Nephron progenitor cell (in vitro differentiated cells): Measurements from ENCODE around the gene CEL.

Experiments
- DNase-seq: peaks from one replicate; pipeline ENCODE4 v3.0.0; 2021
- H3K27ac Mint-ChIP-seq: 2 replicates; pipeline ENCODE4 v1.8.0; 2021; ENCODE audit warnings: mild to moderate bottlenecking, moderate library complexity, mixed read lengths
- H3K27me3 Mint-ChIP-seq: 2 replicates; pipeline ENCODE4 v1.8.0; 2021; ENCODE audit warnings: mild to moderate bottlenecking, low read depth, mixed read lengths; ENCODE audit not compliant: poor library complexity
- H3K36me3 Mint-ChIP-seq: 2 replicates; pipeline ENCODE4 v1.8.0; 2021; ENCODE audit warnings: low read depth, mixed read lengths
- H3K4me1 Mint-ChIP-seq: 2 replicates; pipeline ENCODE4 v1.8.0; 2021; ENCODE audit warnings: mixed read lengths
- H3K4me3 Mint-ChIP-seq: 2 replicates; pipeline ENCODE4 v1.8.0; 2021; ENCODE audit warnings: mild to moderate bottlenecking, moderate library complexity, mixed read lengths
- H3K9me3 Mint-ChIP-seq: 2 replicates; pipeline ENCODE4 v1.8.0; 2021; ENCODE audit warnings: mild to moderate bottlenecking, moderate library complexity, mixed read lengths
- CTCF ChIP-seq: fragments of 200-600 bp; sonication (generic); IDR thresholded peaks from 2 replicates; pipeline ENCODE4 v1.5.0; 2021; ENCODE audit warnings: antibody characterized with exemption

CEL gene

DNA sequence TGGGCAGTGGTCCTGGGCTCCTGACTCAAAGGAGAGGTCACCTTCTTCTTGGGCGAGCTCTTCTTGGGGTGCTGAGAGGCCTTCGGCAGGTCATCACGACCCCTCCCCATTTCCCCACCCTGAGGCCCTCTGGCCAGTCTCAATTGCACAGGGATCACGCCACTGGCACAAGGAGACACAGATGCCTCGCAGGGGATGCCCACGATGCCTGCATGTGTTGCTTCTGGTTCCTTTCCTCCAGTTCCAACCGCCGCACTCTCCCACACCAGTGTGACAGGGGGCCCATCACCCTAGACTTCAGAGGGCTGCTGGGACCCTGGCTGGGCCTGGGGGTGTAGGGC is 1.3 kb downstream of the CEL start:
- no peak for DNase-seq
- H3K4me3 Mint-ChIP-seq, result no peak overlapping the region
- no peaks in the 10 kb centered on the region for H3K9me3 Mint-ChIP-seq
- peak overlapping the region; percentile 25 for H3K27ac Mint-ChIP-seq
- TF ChIP-seq CTCF, result no peak
- no peaks in the 10 kb centered on the region for H3K27me3 Mint-ChIP-seq
- peaks cover 9% of the 10 kb centered on the region for H3K36me3 Mint-ChIP-seq
- peaks cover 28% of the 10 kb centered on the region for H3K4me1 Mint-ChIP-seq

DNA sequence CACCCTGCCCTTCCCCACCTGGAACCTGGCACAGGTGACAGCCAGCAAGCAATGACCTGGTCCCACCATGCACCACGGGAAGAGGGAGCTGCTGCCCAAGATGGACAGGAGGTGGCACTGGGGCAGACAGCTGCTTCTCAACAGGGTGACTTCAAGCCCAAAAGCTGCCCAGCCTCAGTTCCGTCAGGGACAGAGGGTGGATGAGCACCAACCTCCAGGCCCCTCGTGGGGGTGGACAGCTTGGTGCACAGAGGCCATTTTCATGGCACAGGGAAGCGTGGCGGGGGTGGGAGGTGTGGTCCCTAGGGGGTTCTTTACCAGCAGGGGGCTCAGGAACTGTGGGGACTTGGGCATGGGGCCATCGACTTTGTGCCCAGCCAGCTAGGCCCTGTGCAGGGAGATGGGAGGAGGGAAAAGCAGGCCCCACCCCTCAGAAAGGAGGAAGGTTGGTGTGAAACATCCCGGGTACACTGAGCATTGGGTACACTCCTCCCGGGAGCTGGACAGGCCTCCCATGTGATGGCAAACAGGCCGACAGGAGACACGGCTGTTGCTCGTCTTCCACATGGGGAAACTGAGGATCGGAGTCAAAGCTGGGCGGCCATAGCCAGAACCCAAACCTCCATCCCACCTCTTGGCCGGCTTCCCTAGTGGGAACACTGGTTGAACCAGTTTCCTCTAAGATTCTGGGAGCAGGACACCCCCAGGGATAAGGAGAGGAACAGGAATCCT is 1.9 kb downstream of the CEL start:
- Mint-ChIP-seq H3K4me1 (peaks cover 27% of the 10 kb centered on the region), H3K36me3 (peaks cover 3% of the 10 kb centered on the region), H3K27me3 (no peaks in the 10 kb centered on the region), H3K4me3 (no peak overlapping the region), H3K27ac (no peak overlapping the region), H3K9me3 (no peaks in the 10 kb centered on the region)
- DNase-seq, result no peak
- no peak for TF ChIP-seq CTCF

DNA sequence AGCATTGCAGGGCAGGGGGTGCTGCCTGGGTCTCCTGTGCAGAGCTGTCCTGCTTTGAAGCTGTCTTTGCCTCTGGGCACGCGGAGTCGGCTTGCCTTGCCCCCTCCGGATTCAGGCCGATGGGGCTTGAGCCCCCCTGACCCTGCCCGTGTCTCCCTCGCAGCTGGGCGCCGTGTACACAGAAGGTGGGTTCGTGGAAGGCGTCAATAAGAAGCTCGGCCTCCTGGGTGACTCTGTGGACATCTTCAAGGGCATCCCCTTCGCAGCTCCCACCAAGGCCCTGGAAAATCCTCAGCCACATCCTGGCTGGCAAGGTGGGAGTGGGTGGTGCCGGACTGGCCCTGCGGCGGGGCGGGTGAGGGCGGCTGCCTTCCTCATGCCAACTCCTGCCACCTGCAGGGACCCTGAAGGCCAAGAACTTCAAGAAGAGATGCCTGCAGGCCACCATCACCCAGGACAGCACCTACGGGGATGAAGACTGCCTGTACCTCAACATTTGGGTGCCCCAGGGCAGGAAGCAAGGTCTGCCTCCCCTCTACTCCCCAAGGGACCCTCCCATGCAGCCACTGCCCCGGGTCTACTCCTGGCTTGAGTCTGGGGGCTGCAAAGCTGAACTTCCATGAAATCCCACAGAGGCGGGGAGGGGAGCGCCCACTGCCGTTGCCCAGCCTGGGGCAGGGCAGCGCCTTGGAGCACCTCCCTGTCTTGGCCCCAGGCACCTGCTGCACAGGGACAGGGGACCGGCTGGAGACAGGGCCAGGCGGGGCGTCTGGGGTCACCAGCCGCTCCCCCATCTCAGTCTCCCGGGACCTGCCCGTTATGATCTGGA is 2.7 kb downstream of the CEL start:
- DNase-seq, result no peak
- Mint-ChIP-seq H3K9me3 (no peaks in the 10 kb centered on the region), H3K4me3 (no peak overlapping the region), H3K27me3 (no peaks in the 10 kb centered on the region), H3K27ac (no peak overlapping the region), H3K36me3 (no peaks in the 10 kb centered on the region), H3K4me1 (peaks cover 19% of the 10 kb centered on the region)
- no peak for TF ChIP-seq CTCF

GRCh38 chr9:133065070-133065388 is 3.2 kb downstream of the CEL start:
- no peak for DNase-seq
- Mint-ChIP-seq H3K4me3 (no peak overlapping the region), H3K4me1 (peaks cover 13% of the 10 kb centered on the region), H3K36me3 (no peaks in the 10 kb centered on the region), H3K27me3 (no peaks in the 10 kb centered on the region), H3K9me3 (no peaks in the 10 kb centered on the region), H3K27ac (no peak overlapping the region)
- no peak for TF ChIP-seq CTCF

- no peak for DNase-seq
- no peak overlapping the region for H3K4me3 Mint-ChIP-seq
- no peaks in the 10 kb centered on the region for H3K9me3 Mint-ChIP-seq
- H3K27ac Mint-ChIP-seq, result no peak overlapping the region
- H3K27me3 Mint-ChIP-seq, result no peaks in the 10 kb centered on the region
- peaks cover 6% of the 10 kb centered on the region for H3K36me3 Mint-ChIP-seq
- H3K4me1 Mint-ChIP-seq, result peaks cover 2% of the 10 kb centered on the region
- TF ChIP-seq CTCF, result no peak
Observed at GRCh38 chr9:133066181-133066983, 4.6 kb downstream of the CEL start.
